ENCODE data around the gene EMILIN3.

The EMILIN3 gene

GRCh38 chr20:41362748-41363140 lies 3.9 kb downstream of the EMILIN3 start:
- no peak for DNase-seq

DNA sequence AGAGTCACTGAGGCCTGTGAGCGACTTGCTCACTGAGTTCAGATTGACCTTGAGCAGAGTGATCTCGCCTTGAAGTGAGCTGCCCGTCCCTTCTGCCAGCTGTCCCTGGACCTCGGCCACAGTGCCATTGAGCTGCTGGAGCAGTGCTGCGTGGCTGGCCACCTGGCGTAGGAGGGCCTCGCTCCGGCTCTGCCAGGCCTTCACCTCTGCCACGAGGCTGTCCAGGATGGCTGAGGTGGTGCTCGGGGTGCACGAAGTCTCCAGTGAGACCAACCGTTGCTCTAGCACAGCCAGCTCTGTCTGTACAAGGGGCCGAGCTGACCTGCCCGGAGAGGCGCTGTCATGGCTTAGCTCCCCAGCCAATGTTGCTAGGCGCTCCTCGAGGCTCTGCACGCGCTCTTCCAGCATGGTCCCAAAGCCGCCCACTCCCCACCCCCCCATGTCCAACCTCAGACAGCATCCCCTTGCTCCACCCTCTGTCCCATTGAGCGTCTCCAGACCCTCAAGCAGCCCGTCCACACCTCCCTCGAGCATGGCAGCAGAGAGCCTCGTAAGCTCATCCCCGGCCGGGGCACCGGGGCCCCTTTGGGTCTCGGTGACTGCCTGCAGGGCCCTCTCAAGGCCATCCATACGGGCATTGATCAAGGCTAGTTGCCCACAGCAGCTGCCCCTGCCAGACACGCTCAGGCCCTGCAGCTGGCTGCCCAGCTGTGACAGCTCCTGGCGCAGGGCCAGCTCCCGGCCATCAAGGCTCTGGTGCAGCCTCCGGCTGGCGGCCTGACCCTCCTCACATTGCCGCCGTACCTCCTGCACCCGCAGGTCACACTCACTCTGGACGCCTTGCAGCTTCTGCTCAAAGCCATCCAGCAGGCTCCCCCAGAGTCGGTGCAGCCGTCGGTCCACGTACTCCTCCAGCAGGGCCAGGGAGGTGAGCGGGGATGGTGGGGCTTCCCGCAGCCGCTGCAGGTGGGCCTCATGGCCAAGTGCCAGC lies 4.6 kb downstream of the EMILIN3 start:
- no peak for DNase-seq

DNA sequence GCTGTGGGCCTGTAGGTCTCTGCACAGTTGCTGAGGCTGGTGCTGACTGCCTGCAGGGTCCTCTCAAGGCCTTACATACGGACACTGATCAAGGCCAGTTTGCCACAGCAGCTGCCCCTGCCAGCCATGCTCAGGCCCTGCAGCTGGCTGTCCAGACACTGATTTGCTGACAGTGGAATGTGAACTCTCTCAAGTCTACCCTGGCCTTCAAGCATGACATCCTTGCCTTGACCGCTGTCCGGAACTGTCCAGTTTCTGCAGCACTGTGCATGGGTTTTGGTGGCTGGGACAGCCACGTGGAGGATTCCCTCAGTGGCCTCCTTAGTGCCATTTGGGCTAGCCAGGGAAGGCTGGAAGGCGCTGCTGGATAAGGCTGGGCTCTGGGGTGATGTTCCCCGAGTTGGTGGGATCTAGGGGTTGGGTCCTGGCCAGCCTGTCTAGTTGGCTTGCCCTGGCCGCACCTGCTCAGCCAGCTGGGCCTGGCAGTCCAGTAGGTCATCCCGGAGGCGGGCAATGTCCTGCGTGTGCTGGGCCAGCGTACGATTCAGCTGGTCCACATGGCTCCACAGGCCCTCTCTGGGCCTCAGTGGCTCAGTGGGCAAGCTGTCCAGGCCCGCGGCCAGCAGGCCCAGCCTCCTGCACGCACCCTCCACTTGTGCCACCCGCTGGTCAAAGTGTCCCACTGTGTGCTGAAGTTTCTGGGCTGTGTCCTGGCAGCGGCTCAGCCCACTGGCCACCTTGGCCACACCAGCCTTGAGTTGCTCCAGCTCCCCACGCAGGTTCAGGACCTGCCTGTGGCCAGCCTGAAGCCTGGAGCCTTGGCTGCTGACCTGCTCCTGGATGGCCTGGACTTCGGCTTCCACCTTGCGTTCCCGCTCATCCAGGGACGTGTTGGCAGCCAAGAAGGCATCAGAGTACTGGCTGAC lies 5.5 kb downstream of the EMILIN3 start:
- DNase-seq = no peak

GRCh38 chr20:41359541-41360011 lies 7.0 kb downstream of the EMILIN3 start:
- DNase-seq = no peak

DNA sequence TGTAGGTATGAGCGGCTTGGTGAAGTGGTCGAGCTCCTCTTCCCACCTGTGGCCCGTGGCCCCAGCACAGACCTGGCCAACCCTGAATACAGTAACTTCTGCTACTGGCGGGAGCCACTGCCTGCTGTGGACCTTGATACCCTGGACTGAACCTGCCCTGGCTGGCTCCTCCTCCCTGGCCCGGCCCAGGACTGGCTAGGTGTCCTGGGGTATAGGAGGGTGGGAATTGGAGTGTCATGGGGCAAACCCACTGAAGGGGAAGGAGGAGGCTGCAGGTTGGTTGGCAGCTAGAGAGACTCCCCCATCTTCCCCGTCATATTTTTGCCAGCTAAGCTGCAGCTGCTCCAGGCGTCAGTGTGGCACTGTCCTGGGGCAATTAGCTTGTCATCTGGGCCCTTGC lies 7.9 kb downstream of the EMILIN3 start:
- DNase-seq = no peak

DNA sequence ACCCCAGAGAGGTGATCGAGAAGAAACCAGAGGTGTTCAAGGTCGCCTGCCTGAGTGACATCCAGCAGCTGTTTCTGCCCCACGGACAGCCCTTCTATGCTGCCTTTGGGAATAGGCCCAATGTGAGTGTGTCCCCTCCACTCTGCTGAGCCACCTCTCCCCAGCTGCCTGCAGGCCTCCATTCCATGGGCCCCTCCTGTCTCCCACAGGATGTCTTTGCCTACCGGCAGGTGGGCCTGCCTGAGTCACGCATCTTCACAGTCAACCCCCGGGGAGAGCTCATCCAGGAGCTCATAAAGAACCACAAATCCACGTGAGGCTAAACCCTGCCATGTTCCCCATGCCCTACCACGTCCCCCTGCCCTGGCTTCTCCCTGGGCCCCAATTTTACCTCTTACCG lies 8.4 kb downstream of the EMILIN3 start:
- no peak for DNase-seq

- DNase-seq = no peak
Observed at GRCh38 chr20:41357424-41358163, 9.0 kb downstream of the EMILIN3 start.

- DNase-seq = no peak
Observed at GRCh38 chr20:41356951-41357350, 9.7 kb downstream of the EMILIN3 start.

DNA sequence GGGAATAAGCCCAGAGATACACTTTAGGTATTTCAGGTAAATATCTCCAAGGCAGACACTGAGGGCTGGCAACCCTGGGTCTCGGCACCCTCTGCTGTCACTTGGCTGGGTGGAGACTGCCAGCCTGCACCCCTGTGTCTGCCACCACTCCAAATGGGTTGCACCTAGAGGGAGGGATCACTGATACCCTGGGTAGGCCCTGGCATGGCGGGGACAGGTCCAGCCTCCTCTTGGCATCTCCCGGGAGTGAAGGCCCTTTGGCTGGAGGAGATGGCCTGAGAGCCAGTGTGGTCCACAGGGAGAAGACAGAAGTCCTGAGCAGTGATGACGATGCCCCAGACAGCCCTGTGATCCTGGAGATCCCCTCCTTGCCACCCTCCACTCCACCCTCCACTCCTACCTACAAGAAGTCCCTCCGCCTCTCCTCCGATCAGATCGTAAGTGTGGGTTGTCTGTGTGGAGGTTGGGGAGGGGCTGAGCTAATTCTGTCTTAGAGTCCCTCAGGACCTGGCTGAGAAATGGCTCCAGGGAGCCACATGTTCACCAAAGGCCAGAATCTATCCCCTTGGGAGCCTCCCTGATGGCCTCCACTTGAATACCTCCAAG lies 10.9 kb downstream of the EMILIN3 start:
- no peak for DNase-seq

GRCh38 chr20:41355192-41355591 lies 11.4 kb downstream of the EMILIN3 start:
- no peak for DNase-seq

DNA sequence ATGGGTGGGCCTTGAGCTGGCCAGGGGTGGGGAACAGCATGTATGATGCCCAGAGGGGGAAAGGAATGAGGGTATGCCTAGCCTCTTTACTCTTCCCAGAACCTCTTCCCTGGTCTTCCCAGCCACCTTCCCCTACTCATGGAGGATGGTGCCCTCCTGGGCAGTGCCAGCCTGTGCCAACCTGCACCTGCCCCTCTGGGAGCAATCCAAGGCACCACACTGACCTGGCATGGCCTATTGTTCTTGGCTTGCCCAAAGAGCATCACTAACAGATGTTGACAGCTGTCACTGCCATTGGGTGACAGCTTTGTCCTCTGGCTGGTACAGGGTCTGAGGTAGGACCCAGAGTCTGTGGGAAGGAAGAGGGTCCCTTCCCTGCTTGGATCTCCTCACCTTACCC lies 13.1 kb downstream of the EMILIN3 start:
- no peak for DNase-seq

GRCh38 chr20:41352666-41353065 lies 14.0 kb downstream of the EMILIN3 start:
- DNase-seq = no peak

- DNase-seq = no peak
Observed at GRCh38 chr20:41352106-41352505, 14.5 kb downstream of the EMILIN3 start.

DNA sequence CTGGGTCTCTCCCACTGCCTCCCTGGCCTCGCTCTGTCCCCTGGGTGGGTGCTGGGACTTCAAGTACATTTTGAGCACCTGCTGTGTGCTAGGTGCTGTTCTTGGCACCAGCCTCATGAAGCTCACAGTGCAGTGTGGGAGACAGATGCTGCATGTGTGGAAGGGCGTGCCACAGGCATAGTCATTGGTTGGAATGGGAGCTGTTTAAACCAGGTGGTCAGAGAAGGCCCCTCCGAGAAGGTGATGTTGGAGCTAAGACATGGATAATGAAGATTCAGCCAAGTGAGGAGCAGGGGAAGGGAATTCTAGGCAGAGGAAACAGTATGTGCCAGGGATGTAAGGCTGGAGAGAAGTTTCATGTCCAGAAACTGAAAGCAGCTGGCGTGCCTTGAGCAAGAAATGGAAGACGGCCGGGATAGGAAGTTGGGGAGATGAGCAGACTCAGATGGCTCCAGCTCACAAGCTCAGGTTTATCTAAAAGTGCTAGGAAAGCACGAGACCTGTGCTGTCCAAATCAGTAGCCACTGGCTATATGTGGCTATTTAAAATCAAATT lies 16.1 kb downstream of the EMILIN3 start:
- no peak for DNase-seq

GRCh38 chr20:41349943-41350342 lies 16.7 kb downstream of the EMILIN3 start:
- DNase-seq = no peak

DNA sequence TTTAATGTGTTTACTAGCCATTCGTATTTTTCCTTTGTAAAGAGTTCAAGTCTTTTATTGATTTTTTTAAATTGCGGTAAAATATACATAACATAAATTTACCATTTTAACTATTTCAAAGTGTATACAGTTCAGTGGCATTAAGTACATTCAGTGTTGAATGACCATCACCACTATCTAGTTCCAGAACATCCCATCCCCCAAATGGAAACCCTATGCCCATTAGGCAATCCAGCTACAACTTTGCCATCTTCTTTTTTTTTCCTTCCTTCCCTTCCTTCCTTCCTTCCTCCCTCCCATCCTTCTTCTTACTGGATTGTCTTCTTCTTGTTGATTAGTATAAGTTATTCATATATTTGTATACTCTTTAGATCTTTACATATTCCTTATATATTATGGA lies 17.4 kb downstream of the EMILIN3 start:
- no peak for DNase-seq

GRCh38 chr20:41348430-41349172 lies 18.0 kb downstream of the EMILIN3 start:
- no peak for DNase-seq

DNA sequence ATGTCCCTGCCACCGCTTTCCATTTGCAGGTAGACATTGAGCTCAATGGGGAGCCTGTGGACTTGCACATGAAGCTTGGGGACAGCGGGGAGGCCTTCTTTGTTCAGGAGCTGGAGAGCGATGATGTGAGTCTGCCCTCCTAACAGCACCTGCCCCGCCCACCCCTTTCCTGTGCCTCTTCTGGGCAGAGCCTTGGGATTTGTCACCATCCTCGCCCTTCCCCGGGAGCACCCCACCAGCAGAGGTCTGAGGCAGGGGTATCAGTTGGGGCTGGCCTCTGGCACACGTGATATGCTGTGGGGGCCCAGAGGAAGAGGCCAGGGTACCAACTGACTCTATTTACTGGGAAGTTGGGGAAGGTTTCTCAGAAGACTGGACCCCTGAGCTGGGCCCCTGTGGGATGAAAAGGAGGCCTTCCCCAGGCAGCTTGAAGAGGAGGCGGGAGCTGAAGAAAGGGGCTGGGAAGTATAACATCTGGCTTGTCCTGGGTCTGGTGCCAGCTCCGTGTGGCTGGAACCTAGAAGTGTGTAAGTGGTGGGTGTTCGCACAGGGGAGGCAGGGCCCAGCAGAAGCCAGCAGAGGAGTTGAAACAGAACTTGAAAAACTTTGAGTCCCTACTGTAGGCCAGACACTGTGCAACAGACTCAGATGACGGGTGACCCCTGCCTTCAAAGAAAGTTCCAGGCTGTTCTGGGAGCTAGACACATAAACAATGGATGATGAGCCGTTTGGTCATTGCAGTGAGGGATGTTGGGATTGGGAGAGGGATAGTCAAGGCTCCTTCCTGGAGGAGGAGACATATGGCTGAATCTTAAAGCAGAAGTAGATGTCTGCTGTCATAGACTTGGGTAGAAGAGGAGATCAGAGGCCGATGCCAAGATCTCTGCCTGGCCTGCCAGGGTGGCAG lies 18.8 kb downstream of the EMILIN3 start:
- no peak for DNase-seq

- DNase-seq = no peak
Observed at GRCh38 chr20:41345729-41346067, 20.9 kb downstream of the EMILIN3 start.

Measured in stimulated activated CD4-positive, alpha-beta T cell treated with anti-CD3 and anti-CD28 coated beads, Interleukin-12 subunit alpha, Interleukin-12 subunit beta, amount 100 ng/mL, for 4 hours (primary cell).